ENCODE measurements around the gene ZBTB4.

DNA sequence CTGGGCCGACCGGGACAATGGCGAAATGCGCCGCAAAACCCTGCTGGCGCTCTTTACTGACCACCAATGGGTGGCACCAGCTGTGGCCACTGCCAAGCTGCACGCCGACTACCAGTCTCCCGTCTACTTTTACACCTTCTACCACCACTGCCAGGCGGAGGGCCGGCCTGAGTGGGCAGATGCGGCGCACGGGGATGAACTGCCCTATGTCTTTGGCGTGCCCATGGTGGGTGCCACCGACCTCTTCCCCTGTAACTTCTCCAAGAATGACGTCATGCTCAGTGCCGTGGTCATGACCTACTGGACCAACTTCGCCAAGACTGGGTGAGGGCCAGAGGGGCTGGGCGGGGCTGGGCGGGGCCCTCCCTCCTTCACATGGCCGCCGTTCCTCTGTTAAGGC is 63.6 kb downstream of the ZBTB4 start:
- TF ChIP-seq, protein P1, sequence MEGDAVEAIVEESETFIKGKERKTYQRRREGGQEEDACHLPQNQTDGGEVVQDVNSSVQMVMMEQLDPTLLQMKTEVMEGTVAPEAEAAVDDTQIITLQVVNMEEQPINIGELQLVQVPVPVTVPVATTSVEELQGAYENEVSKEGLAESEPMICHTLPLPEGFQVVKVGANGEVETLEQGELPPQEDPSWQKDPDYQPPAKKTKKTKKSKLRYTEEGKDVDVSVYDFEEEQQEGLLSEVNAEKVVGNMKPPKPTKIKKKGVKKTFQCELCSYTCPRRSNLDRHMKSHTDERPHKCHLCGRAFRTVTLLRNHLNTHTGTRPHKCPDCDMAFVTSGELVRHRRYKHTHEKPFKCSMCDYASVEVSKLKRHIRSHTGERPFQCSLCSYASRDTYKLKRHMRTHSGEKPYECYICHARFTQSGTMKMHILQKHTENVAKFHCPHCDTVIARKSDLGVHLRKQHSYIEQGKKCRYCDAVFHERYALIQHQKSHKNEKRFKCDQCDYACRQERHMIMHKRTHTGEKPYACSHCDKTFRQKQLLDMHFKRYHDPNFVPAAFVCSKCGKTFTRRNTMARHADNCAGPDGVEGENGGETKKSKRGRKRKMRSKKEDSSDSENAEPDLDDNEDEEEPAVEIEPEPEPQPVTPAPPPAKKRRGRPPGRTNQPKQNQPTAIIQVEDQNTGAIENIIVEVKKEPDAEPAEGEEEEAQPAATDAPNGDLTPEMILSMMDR (IDR thresholded peaks at IDR 0.05), result no peak
- TF ChIP-seq POLR2AphosphoS5 (IDR thresholded peaks at IDR 0.05), result no peak

Data from stomach (tissue), 4 donors.